DOHH2 (cell line): ENCODE data around the gene HMGCLL1.

Experiments
- H3F3A ChIP-seq: fragments of 200-600 bp; sonication (generic), shearing (Covaris generic); 2 replicates; pipeline ENCODE4 v1.6.0; 2016; ENCODE audit warnings: antibody characterized with exemption, mild to moderate bottlenecking; ENCODE audit not compliant: control insufficient read depth, insufficient read depth
- H3K27ac ChIP-seq: fragments of 200-600 bp; sonication (generic); 2 replicates; pipeline ENCODE4 v1.5.1; 2014; ENCODE audit warnings: low read depth, mild to moderate bottlenecking, low read length, moderate library complexity
- H3K27me3 ChIP-seq: fragments of 200-600 bp; sonication (generic); 2 replicates; pipeline ENCODE4 v1.6.1; 2014; ENCODE audit warnings: mild to moderate bottlenecking, low read length, mixed read lengths; ENCODE audit not compliant: control insufficient read depth
- H3K36me3 ChIP-seq: fragments of 200-600 bp; sonication (generic); 2 replicates; pipeline ENCODE4 v1.6.1; 2014; ENCODE audit warnings: mild to moderate bottlenecking, low read length, moderate library complexity, mixed read lengths; ENCODE audit not compliant: control insufficient read depth
- H3K4me1 ChIP-seq: fragments of 200-600 bp; sonication (generic); 2 replicates; pipeline ENCODE4 v1.6.1; 2014; ENCODE audit warnings: mild to moderate bottlenecking, low read length, mixed read lengths; ENCODE audit not compliant: control insufficient read depth
- H3K4me2 ChIP-seq: fragments of 200-600 bp; sonication (generic); 2 replicates; pipeline ENCODE4 v1.6.0; 2014; ENCODE audit warnings: mild to moderate bottlenecking, low read length, moderate library complexity
- H3K4me3 ChIP-seq: fragments of 200-600 bp; sonication (generic); 2 replicates; pipeline ENCODE4 v1.5.1; 2014; ENCODE audit warnings: mild to moderate bottlenecking, low read length, mixed read lengths
- H3K79me2 ChIP-seq: fragments of 200-600 bp; sonication (generic); 2 replicates; pipeline ENCODE4 v1.6.1; 2014; ENCODE audit warnings: mild to moderate bottlenecking, low read length, mixed read lengths; ENCODE audit not compliant: control insufficient read depth
- H3K9me2 ChIP-seq: fragments of 200-600 bp; sonication (generic); replicated peaks from 2 replicates; pipeline ENCODE4 v1.6.1; 2014; ENCODE audit warnings: mild to moderate bottlenecking, low read length, mixed read lengths; ENCODE audit not compliant: control insufficient read depth
- H3K9me3 ChIP-seq: fragments of 200-600 bp; sonication (generic); 2 replicates; pipeline ENCODE4 v1.6.1; 2014; ENCODE audit warnings: antibody characterized with exemption, low read length, mixed read lengths; ENCODE audit not compliant: control insufficient read depth, insufficient read depth
- H4K20me1 ChIP-seq: fragments of 200-600 bp; sonication (generic); 2 replicates; pipeline ENCODE4 v1.6.0; 2014; ENCODE audit warnings: low read depth, mild to moderate bottlenecking, antibody characterized with exemption, low read length, moderate library complexity; ENCODE audit not compliant: control insufficient read depth, insufficient read depth
- EZH2phosphoT487 ChIP-seq: fragments of 200-600 bp; sonication (generic); IDR thresholded peaks from 2 replicates; pipeline ENCODE4 v1.6.1; 2017; ENCODE audit warnings: borderline replicate concordance, mild to moderate bottlenecking, antibody characterized with exemption, low read length, moderate library complexity, mixed read lengths
- TF ChIP-seq, protein P1 (sequence below): fragments of 200-600 bp; sonication (generic); IDR thresholded peaks from one replicate; pipeline ENCODE4 v1.5.1; 2014; ENCODE audit warnings: antibody characterized with exemption, mild to moderate bottlenecking, low read depth, low read length; ENCODE audit not compliant: poor library complexity, severe bottlenecking

Gene HMGCLL1

DNA sequence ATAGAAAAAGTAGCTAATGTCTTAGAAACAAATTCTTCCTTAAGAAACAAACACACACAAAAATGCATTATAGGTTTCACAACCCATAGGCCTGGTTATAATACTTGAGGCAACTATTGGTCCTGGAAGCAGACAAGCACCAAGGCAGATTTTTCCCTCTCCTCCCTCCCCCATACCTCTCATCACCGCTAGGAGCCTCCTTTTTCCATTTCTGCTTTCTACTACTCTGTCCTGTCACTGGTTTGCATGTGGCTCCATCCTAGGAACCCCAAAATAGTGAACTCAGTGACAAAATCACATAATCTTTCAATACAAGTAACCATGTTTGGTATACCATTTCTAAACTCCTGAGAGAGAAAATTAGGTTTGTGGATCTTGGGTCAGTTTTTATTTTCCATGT, 66.1 kb downstream of the HMGCLL1 start:
- no peak overlapping the region for H3K4me2 ChIP-seq
- H3F3A ChIP-seq = no peaks in the 10 kb centered on the region
- no peaks in the 10 kb centered on the region for H3K9me2 ChIP-seq
- H3K36me3 ChIP-seq = no peaks in the 10 kb centered on the region
- TF ChIP-seq, protein P1, sequence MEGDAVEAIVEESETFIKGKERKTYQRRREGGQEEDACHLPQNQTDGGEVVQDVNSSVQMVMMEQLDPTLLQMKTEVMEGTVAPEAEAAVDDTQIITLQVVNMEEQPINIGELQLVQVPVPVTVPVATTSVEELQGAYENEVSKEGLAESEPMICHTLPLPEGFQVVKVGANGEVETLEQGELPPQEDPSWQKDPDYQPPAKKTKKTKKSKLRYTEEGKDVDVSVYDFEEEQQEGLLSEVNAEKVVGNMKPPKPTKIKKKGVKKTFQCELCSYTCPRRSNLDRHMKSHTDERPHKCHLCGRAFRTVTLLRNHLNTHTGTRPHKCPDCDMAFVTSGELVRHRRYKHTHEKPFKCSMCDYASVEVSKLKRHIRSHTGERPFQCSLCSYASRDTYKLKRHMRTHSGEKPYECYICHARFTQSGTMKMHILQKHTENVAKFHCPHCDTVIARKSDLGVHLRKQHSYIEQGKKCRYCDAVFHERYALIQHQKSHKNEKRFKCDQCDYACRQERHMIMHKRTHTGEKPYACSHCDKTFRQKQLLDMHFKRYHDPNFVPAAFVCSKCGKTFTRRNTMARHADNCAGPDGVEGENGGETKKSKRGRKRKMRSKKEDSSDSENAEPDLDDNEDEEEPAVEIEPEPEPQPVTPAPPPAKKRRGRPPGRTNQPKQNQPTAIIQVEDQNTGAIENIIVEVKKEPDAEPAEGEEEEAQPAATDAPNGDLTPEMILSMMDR = no peak
- no peak for TF ChIP-seq EZH2phosphoT487
- H3K4me3 ChIP-seq = no peak overlapping the region
- no peaks in the 10 kb centered on the region for H3K9me3 ChIP-seq
- no peak overlapping the region for H3K27ac ChIP-seq
- no peaks in the 10 kb centered on the region for H4K20me1 ChIP-seq
- no peaks in the 10 kb centered on the region for H3K27me3 ChIP-seq
- H3K79me2 ChIP-seq = no peaks in the 10 kb centered on the region
- H3K4me1 ChIP-seq = no peaks in the 10 kb centered on the region

DNA sequence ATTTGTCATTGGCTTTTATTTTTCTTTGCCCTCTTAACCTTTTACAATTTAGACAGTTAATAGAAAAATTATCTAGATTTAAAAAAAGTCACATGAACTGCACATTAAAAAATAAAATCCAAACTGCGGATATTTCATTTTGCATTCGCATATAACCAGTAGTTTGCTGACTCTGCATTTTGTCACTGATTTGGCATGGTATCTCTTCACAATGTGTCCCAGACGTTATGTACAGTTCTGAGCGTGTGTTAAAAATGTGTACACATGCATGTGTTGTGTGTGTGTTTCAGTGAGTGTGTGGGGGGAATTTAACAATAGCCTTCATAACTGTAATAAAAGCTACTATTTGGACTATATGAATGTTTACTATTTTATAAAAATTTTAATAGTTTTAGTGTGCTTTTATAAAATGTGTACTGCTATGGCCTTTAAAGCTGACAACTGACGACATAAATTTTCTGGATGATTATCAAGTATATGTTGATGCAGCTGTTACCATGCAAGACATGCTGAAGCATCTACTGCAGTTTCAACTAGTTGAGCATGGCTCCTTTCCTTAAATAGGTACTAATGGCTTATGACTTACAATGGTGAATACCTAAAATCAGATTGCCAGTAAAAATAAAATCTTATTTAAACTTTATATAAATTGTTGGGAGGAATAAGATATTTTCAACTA, 67.7 kb downstream of the HMGCLL1 start:
- Histone ChIP-seq H3K27ac (no peak overlapping the region), H3K9me3 (no peaks in the 10 kb centered on the region), H3K79me2 (no peaks in the 10 kb centered on the region), H3K9me2 (no peaks in the 10 kb centered on the region), H4K20me1 (no peaks in the 10 kb centered on the region), H3F3A (no peaks in the 10 kb centered on the region), H3K4me3 (no peak overlapping the region), H3K4me2 (no peak overlapping the region), H3K27me3 (no peaks in the 10 kb centered on the region), H3K36me3 (no peaks in the 10 kb centered on the region), H3K4me1 (no peaks in the 10 kb centered on the region)
- TF ChIP-seq, protein P1 = no peak
- TF ChIP-seq EZH2phosphoT487 = no peak

DNA sequence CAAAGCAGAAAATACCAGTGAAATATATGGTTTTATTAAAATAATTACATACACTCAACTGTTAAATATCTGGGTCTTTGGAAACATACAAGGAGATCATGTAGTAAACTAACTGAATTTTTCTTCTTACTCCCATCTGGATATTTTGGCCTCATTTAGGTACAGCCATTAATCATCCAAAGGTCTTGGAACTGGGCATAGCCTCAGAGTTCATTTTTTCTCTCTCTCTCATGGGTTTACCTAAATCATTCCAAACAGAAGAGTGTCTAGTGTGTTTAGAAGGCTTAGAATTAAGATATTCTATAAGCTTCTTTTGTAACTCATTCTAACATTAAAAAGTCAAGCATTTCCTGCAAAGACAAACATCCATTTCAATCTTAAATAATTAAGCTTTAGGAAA, 79.4 kb downstream of the HMGCLL1 start:
- Histone ChIP-seq H3K36me3 (no peaks in the 10 kb centered on the region), H3K9me2 (no peaks in the 10 kb centered on the region), H3K27ac (no peak overlapping the region), H3K4me1 (no peaks in the 10 kb centered on the region), H3K4me3 (no peak overlapping the region), H3K9me3 (no peaks in the 10 kb centered on the region), H3F3A (no peaks in the 10 kb centered on the region), H3K4me2 (no peak overlapping the region), H3K27me3 (no peaks in the 10 kb centered on the region), H4K20me1 (no peaks in the 10 kb centered on the region), H3K79me2 (no peaks in the 10 kb centered on the region)
- TF ChIP-seq, protein P1 = no peak
- no peak for TF ChIP-seq EZH2phosphoT487
